Gastroesophageal sphincter (tissue), 3 donors: ENCODE measurements around the gene WDR44.

Experiments
- CTCF ChIP-seq, 4 experiments: fragments of 200-600 bp in 2 of 4; fragments of 450-650 bp in 2 of 4; sonication (generic) in 1 of 4; IDR thresholded peaks; one replicate each; pipeline ENCODE4 v1.5.1; 2017 to 2019; ENCODE audit warnings: antibody characterized with exemption in 4 of 4, mild to moderate bottlenecking in 2 of 4, moderate library complexity in 2 of 4
- EP300 ChIP-seq: sonication (generic); formaldehyde crosslinking; IDR thresholded peaks from one replicate; pipeline ENCODE4 v1.6.1; 2017; ENCODE audit warnings: antibody characterized with exemption, mild to moderate bottlenecking

- TF ChIP-seq CTCF (IDR thresholded peaks at IDR 0.05) (no peak), EP300 (no peak)
Observed at GRCh38 chrX:118418811-118419251, 72.9 kb downstream of the WDR44 start.
